Keratinocyte (primary cell): ENCODE measurements around the gene IGSF8. TPM values are rescaled to one million over a fixed set of nuclear protein-coding genes. Genes with fewer than 3 reads are reported as not detected.

Source experiments
- DNase-seq: peaks from one replicate; pipeline ENCODE4 v3.0.0-alpha.2; 2011; ENCODE audit warnings: low read depth, missing footprints, low spot score
- FAIRE-seq: peaks from 2 replicates; lab custom pipeline; 2011; peaks lifted over from hg19 to GRCh38; lab: Jason Lieb, UNC
- H2AFZ ChIP-seq: 2 replicates; pipeline ENCODE4 v1.6.0; 2012; ENCODE audit warnings: low read length, control low read depth, inconsistent platforms; ENCODE audit not compliant: control insufficient read depth
- H3K27ac ChIP-seq: 2 replicates; pipeline ENCODE4 v1.5.1; 2011; ENCODE audit warnings: low read length; ENCODE audit not compliant: control insufficient read depth, insufficient read depth
- H3K27me3 ChIP-seq: 3 replicates; pipeline ENCODE4 v1.6.0; 2011; ENCODE audit warnings: low read length; ENCODE audit not compliant: control insufficient read depth, insufficient read depth; ENCODE audit errors: extremely low read depth
- H3K36me3 ChIP-seq, 2 experiments: 2 replicates in 1 of 2; 3 replicates in 1 of 2; pipeline ENCODE4 v1.5.1; 2011; ENCODE audit warnings: low read length in 2 of 2, mild to moderate bottlenecking in 1 of 2; ENCODE audit not compliant: control insufficient read depth in 2 of 2, insufficient read depth in 2 of 2; ENCODE audit errors: extremely low read depth in 1 of 2
- H3K4me1 ChIP-seq: 3 replicates; pipeline ENCODE4 v1.5.1; 2011; ENCODE audit warnings: low read length; ENCODE audit not compliant: control insufficient read depth, insufficient read depth; ENCODE audit errors: extremely low read depth
- H3K4me2 ChIP-seq: 3 replicates; pipeline ENCODE4 v1.6.0; 2011; ENCODE audit warnings: low read depth, low read length; ENCODE audit not compliant: control insufficient read depth, insufficient read depth; ENCODE audit errors: extremely low read depth
- H3K4me3 ChIP-seq, 3 experiments: fragments of 200-600 bp in 1 of 3; sonication (generic) in 1 of 3; 2 replicates in 2 of 3; 3 replicates in 1 of 3; pipeline ENCODE4 v1.5.1; 2011 to 2016; ENCODE audit warnings: low read length in 3 of 3, mild to moderate bottlenecking in 3 of 3, control low read depth in 2 of 3, inconsistent platforms in 1 of 3, low read depth in 1 of 3, mixed read lengths in 1 of 3, mixed run types in 1 of 3, moderate library complexity in 1 of 3; ENCODE audit not compliant: control insufficient read depth in 2 of 3, insufficient read depth in 2 of 3; ENCODE audit errors: extremely low read depth in 1 of 3
- H3K79me2 ChIP-seq: 2 replicates; pipeline ENCODE4 v1.6.0; 2012; ENCODE audit warnings: low read length; ENCODE audit not compliant: control insufficient read depth, insufficient read depth
- H3K9ac ChIP-seq: 3 replicates; pipeline ENCODE4 v1.6.0; 2011; ENCODE audit warnings: low read length; ENCODE audit not compliant: control insufficient read depth, insufficient read depth; ENCODE audit errors: extremely low read depth
- H3K9me1 ChIP-seq: 3 replicates; pipeline ENCODE4 v1.6.0; 2011; ENCODE audit warnings: low read length; ENCODE audit not compliant: control insufficient read depth, insufficient read depth; ENCODE audit errors: extremely low read depth
- H3K9me3 ChIP-seq: 2 replicates; pipeline ENCODE4 v1.5.1; 2012; ENCODE audit warnings: low read depth, low read length; ENCODE audit not compliant: control insufficient read depth
- H4K20me1 ChIP-seq: 3 replicates; pipeline ENCODE4 v1.6.0; 2011; ENCODE audit warnings: low read length; ENCODE audit not compliant: control insufficient read depth, insufficient read depth; ENCODE audit errors: extremely low read depth
- CTCF ChIP-seq, 3 experiments: IDR thresholded peaks in 1 of 3; conservative IDR thresholded peaks in 1 of 3; optimal IDR thresholded peaks in 1 of 3; 2 replicates in 2 of 3; 3 replicates in 1 of 3; pipeline versions ENCODE3 to v1.5.1; 2011; ENCODE audit warnings: low read length in 3 of 3, mild to moderate bottlenecking in 3 of 3, moderate library complexity in 2 of 3, control low read depth in 1 of 3, inconsistent platforms in 1 of 3; ENCODE audit not compliant: insufficient read depth in 2 of 3; ENCODE audit errors: extremely low read depth in 1 of 3
- EZH2 ChIP-seq: IDR thresholded peaks from one replicate; pipeline ENCODE4 v1.6.1; 2012; ENCODE audit warnings: inconsistent platforms, mild to moderate bottlenecking, low read length, moderate library complexity
- dilution Hi-C: fragments of 300-500 bp; cut with MboI; formaldehyde crosslinking; loops from one replicate; pipeline ENCODE4 v1.7.0; 2020; ENCODE audit warnings: low sequenced_read_pairs; ENCODE audit not compliant: extremely low pct_ligation_motif_present
- polyA plus RNA-seq, 5 experiments: library from polyadenylated mRNA; depleted of rRNA in 3 of 5; stranded (reverse) in 3 of 5; stranded (forward) in 1 of 5; unstranded in 1 of 5; fragments of >200 nt; gene quantifications; 1 replicate in 1 of 5; 2 replicates in 3 of 5; 3 replicates in 1 of 5; pipeline versions ENCODE4 v1.2.1 to v1.2.3, GENCODE V29; 2011 to 2012; ENCODE audit warnings: missing spikeins in 2 of 5, low read depth in 1 of 5, low replicate concordance in 1 of 5

Gene IGSF8
- polyA plus RNA-seq, 1 donor (not counting 4 experiments of a cell fraction or from before 2014, with no cell fraction given), result 16.5 TPM

- no peaks in the 10 kb centered on the region for H3K9me1 ChIP-seq
- H3K79me2 ChIP-seq, result no peaks in the 10 kb centered on the region
- no peak overlapping the region for H3K9ac ChIP-seq
- no peaks in the 10 kb centered on the region for H3K9me3 ChIP-seq
- no peak overlapping the region for H2AFZ ChIP-seq
- dilution Hi-C loops, result no loop called here
- H3K4me1 ChIP-seq, result peaks cover 32% of the 10 kb centered on the region
- H3K4me2 ChIP-seq, result no peak overlapping the region
- no peak for FAIRE-seq
- no peak for DNase-seq
- no peak overlapping the region for H3K4me3 ChIP-seq
- no peaks in the 10 kb centered on the region for H3K36me3 ChIP-seq
- H4K20me1 ChIP-seq, result no peaks in the 10 kb centered on the region
- TF ChIP-seq EZH2, result no peak
- no peak for TF ChIP-seq CTCF (optimal IDR thresholded peaks at IDR 0.05 in 1 of 3, IDR thresholded peaks at IDR 0.05 in 1 of 3, conservative IDR thresholded peaks at IDR 0.05 in 1 of 3; ENCODE audit: extremely low read depth in 1 of 3, insufficient read depth in 2 of 3, low read length in 3 of 3)
- no peak overlapping the region for H3K27ac ChIP-seq
- no peaks in the 10 kb centered on the region for H3K27me3 ChIP-seq
Measured at GRCh38 chr1:160120797-160121196, 22.4 kb upstream of the IGSF8 start.

- H3K4me2 ChIP-seq, result no peak overlapping the region
- H3K79me2 ChIP-seq, result no peaks in the 10 kb centered on the region
- H3K4me3 ChIP-seq, result no peak overlapping the region
- no peak overlapping the region for H3K27ac ChIP-seq
- no peaks in the 10 kb centered on the region for H3K36me3 ChIP-seq
- H3K9me3 ChIP-seq, result no peaks in the 10 kb centered on the region
- FAIRE-seq (no peak), DNase-seq (no peak)
- H3K27me3 ChIP-seq, result no peaks in the 10 kb centered on the region
- H3K9me1 ChIP-seq, result no peaks in the 10 kb centered on the region
- dilution Hi-C loops, result no loop called here
- H3K4me1 ChIP-seq, result peaks cover 14% of the 10 kb centered on the region
- H4K20me1 ChIP-seq, result no peaks in the 10 kb centered on the region
- no peak for TF ChIP-seq CTCF (optimal IDR thresholded peaks at IDR 0.05 in 1 of 3, IDR thresholded peaks at IDR 0.05 in 1 of 3, conservative IDR thresholded peaks at IDR 0.05 in 1 of 3; ENCODE audit: extremely low read depth in 1 of 3, insufficient read depth in 2 of 3, low read length in 3 of 3)
- TF ChIP-seq EZH2, result no peak
- H3K9ac ChIP-seq, result no peak overlapping the region
- H2AFZ ChIP-seq, result no peak overlapping the region
Measured at GRCh38 chr1:160118928-160119327, 20.5 kb upstream of the IGSF8 start.
